Fibroblast of lung (primary cell): ENCODE results near the gene AFMID.

Experiments used
- CTCF ChIP-seq, 2 donors: IDR thresholded peaks in 1 of 2; conservative IDR thresholded peaks in 1 of 2; 1 replicate in 1 of 2; 2 replicates in 1 of 2; pipeline ENCODE4 v1.5.1; 2011 to 2012; ENCODE audit warnings: low read length in 2 of 2, control low read depth in 1 of 2, inconsistent platforms in 1 of 2, low read depth in 1 of 2, mild to moderate bottlenecking in 1 of 2
- EZH2 ChIP-seq: IDR thresholded peaks from 2 replicates; pipeline ENCODE4 v1.5.1; 2012; ENCODE audit warnings: low read length, control low read depth, mild to moderate bottlenecking; ENCODE audit errors: missing control alignments

DNA sequence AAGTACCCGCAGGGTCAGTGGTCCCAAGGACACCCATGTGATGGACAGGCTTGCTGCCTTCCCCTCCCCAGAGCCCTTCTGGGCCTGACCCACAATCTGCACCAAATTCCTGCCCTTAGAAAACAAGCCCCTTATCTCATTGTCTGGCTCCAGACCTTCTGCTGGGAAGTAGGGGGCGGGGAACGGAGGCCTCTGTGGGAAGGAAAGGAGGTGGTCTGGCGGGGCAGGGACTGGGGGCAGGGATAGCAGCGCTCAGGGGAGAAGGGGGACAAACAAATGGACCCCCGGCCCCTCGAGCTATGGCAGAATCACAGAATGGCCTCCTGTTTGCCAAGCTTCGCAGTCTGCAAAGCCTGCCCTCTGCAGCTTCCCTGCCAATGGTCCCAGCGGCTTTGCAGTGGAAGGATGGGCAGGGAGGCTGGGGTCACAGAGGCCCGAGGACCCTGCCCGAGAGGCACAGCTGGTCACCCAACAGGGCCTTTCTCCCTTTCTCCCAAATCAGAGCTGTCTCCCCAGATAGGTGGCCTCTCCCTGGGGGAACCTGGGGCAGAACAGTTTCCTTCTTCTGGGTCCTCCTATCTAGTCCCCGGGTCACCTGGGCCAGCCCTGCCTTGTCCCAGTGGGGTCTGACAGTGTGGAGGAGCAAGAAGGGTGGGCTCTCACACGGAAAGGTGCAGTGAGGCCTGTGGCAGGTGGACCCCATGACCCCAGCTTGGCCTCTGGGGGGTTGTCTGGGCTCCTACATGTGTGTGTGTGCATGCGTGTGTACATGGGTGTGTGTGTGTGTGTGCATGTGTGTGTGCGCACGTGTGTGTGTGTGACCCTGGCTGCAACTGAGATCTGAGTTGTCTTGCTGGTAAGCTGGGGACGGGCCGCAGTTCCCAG is 69.8 kb downstream of the AFMID start:
- TF ChIP-seq CTCF (conservative IDR thresholded peaks at IDR 0.05 in 1 of 2, IDR thresholded peaks at IDR 0.05 in 1 of 2; ENCODE audit: low read depth in 1 of 2, low read length in 2 of 2) (no peak), EZH2 (no peak)
